C4-2B (cell line): Measurements from ENCODE around the gene GRIP1.

Source experiments
- H3K27ac ChIP-seq: fragments of 450-650 bp; 2 replicates; pipeline ENCODE4 v1.5.1; 2017
- ZFX ChIP-seq: fragments of 450-650 bp; IDR thresholded peaks from 2 replicates; pipeline ENCODE4 v1.6.1; 2017
- TF ChIP-seq, protein P1 (sequence below): fragments of 450-650 bp; conservative IDR thresholded peaks from 2 replicates; pipeline ENCODE4 v1.5.1; 2017; ENCODE audit warnings: mild to moderate bottlenecking

GRIP1 gene

GRCh38 chr12:66537876-66538275, 141.0 kb downstream of the GRIP1 start:
- no peak overlapping the region for H3K27ac ChIP-seq
- TF ChIP-seq ZFX, result no peak
- TF ChIP-seq, protein P1, sequence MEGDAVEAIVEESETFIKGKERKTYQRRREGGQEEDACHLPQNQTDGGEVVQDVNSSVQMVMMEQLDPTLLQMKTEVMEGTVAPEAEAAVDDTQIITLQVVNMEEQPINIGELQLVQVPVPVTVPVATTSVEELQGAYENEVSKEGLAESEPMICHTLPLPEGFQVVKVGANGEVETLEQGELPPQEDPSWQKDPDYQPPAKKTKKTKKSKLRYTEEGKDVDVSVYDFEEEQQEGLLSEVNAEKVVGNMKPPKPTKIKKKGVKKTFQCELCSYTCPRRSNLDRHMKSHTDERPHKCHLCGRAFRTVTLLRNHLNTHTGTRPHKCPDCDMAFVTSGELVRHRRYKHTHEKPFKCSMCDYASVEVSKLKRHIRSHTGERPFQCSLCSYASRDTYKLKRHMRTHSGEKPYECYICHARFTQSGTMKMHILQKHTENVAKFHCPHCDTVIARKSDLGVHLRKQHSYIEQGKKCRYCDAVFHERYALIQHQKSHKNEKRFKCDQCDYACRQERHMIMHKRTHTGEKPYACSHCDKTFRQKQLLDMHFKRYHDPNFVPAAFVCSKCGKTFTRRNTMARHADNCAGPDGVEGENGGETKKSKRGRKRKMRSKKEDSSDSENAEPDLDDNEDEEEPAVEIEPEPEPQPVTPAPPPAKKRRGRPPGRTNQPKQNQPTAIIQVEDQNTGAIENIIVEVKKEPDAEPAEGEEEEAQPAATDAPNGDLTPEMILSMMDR, result no peak

DNA sequence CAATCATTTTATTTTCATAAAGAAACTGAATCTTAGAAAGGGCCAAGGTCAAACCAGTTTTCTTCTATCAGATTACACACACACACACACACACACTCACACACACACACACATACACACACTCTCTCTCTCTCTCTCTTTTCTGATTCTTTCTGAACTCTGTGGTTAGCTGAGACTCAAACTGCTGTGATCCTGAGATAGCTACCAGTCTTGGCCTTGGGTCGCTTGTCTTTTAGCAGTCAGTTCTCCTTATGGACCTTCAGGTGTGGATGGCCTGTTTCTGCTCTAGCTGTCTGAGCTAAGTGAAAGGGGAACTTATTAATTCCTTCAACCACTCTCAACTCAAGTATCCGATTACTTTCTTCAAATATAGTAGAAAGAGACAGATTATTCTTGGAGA, 145.1 kb downstream of the GRIP1 start:
- TF ChIP-seq, protein P1, result no peak
- TF ChIP-seq ZFX, result no peak
- no peak overlapping the region for H3K27ac ChIP-seq

- H3K27ac ChIP-seq, result no peak overlapping the region
- no peak for TF ChIP-seq ZFX
- TF ChIP-seq, protein P1, result no peak
Observed at GRCh38 chr12:66531766-66532165, 147.1 kb downstream of the GRIP1 start.

- TF ChIP-seq, protein P1, result no peak
- TF ChIP-seq ZFX, result no peak
- H3K27ac ChIP-seq, result no peak overlapping the region
Observed at GRCh38 chr12:66529934-66530333, 148.9 kb downstream of the GRIP1 start.

DNA sequence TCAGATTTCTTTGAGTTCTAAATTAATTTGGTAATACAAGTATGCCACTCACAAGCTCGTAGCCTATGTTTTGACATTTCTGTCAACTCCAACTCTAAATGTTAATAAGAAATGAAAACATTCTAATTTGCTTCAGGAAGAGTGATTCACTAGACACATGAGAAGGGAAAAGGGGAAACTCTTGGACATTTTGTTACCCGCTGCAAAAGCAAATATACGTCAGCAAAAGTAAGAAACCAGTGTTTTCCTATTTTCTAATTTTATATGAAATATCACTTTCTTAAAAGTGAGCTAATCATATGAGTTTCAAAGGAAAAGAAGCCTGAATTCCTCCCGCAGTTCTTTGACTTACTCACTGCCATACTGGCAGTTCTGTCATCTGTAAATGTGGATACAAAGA, 162.3 kb downstream of the GRIP1 start:
- H3K27ac ChIP-seq, result no peak overlapping the region
- no peak for TF ChIP-seq ZFX
- TF ChIP-seq, protein P1, result no peak

- TF ChIP-seq ZFX, result no peak
- TF ChIP-seq, protein P1, result no peak
Observed at GRCh38 chr12:66516133-66516532, 162.7 kb downstream of the GRIP1 start.

GRCh38 chr12:66514581-66514980, 164.3 kb downstream of the GRIP1 start:
- H3K27ac ChIP-seq, result no peak overlapping the region
- TF ChIP-seq ZFX, result no peak
- TF ChIP-seq, protein P1, result no peak

More at GRCh38 chr12:66516133-66516532, 162.7 kb downstream of the GRIP1 start:
- H3K27ac ChIP-seq, result no peak overlapping the region
